Coronary artery (tissue), 2 donors: ENCODE data around the gene GNB3.

Experiments used
- DNase-seq: peaks from one replicate; pipeline ENCODE4 v3.0.0-alpha.2; 2017; ENCODE audit warnings: low spot score
- H3K27ac ChIP-seq, 2 donors: fragments of 200-600 bp; sonication (generic); one replicate each; pipeline ENCODE4 v1.5.1; 2016 to 2019
- H3K4me3 ChIP-seq: fragments of 200-600 bp; sonication (generic); 2 replicates; pipeline ENCODE4 v1.5.1; 2016; ENCODE audit warnings: mild to moderate bottlenecking, moderate library complexity
- CTCF ChIP-seq: fragments of 200-600 bp; sonication (generic); IDR thresholded peaks from one replicate; pipeline ENCODE4 v1.5.1; 2019; ENCODE audit warnings: antibody characterized with exemption

The GNB3 gene

GRCh38 chr12:6840761-6841515 lies at the start of gene GNB3:
Gene GNB3 (plus strand): TSS chr12:6840925. CDS start chr12:6841288, 363 bp downstream.
- Histone ChIP-seq H3K4me3 (no peak within 1 kb of the TSS), H3K27ac (no peak within 1 kb of the TSS)
- TF ChIP-seq CTCF: no peak
- no peak for DNase-seq

GRCh38 chr12:6791931-6792520 lies 48.7 kb upstream of the GNB3 start:
- H3K27ac ChIP-seq: peak overlapping the region in 1 of 2 donors; percentile 43
- H3K4me3 ChIP-seq: peak overlapping the region; percentile 25

GRCh38 chr12:6792522-6793201 lies 48.1 kb upstream of the GNB3 start:
- no peak for TF ChIP-seq CTCF
- Histone ChIP-seq H3K27ac (peak overlapping the region in 1 of 2 donors; percentile 43), H3K4me3 (no peak overlapping the region)
- DNase-seq: no peak

More at GRCh38 chr12:6791931-6792520, 48.7 kb upstream of the GNB3 start:
- no peak for DNase-seq
- TF ChIP-seq CTCF: no peak

- no peak for DNase-seq
- no peak overlapping the region for H3K27ac ChIP-seq
- no peak for TF ChIP-seq CTCF
- H3K4me3 ChIP-seq: no peak overlapping the region
Observed at GRCh38 chr12:6795088-6795487, 45.6 kb upstream of the GNB3 start.

DNA sequence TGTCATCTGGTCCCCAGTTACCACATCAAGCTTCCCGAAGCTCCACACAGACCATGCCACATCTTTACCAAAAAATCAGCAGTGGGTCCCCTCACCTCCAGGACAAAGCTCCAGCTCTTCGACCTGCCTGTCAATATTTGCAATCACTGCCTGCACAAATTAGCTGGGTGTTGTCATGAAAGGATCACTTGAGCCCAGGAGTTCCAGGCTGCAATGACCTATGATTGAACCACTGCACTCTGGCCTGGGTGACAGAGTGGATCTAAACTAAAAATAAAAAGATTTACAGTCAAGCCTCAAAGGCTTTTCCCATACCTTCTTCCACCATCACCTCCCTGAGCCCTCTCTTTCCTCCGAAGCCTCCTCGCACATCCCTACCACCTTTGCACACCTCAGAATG lies 44.1 kb upstream of the GNB3 start:
- no peak overlapping the region for H3K27ac ChIP-seq
- TF ChIP-seq CTCF: no peak
- no peak for DNase-seq
- no peak overlapping the region for H3K4me3 ChIP-seq

DNA sequence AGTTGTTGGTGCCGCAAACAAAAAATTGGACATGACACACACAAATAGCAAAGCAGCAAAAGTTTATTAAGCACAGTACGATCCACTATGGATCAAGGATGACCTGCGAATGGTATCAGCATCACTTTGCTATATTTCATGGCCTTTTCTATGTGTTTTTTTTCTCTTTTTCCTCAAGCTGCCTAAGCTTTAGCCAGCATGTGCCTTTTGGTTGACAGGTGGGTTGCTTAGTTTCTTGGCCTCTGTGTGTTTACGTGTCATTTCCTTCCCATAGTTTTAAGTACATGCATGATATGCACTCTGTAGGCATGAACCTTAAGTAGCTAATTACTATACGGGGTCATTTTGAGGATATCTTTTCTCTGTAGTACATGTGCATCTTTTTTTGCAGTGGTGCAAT lies 41.6 kb upstream of the GNB3 start:
- H3K27ac ChIP-seq: no peak overlapping the region

More for the DNA sequence above, 41.6 kb upstream of the GNB3 start:
- no peak for DNase-seq
- no peak overlapping the region for H3K4me3 ChIP-seq
- no peak for TF ChIP-seq CTCF
